Hematopoietic multipotent progenitor cell treated with erythropoietin and hydrocortisone succinate and interleukin-3 and kit ligand, for 8 days (in vitro differentiated cells): ENCODE measurements around the gene SKIC3.

Experiments used
- DNase-seq: peaks from one replicate; pipeline ENCODE4 v3.0.0-alpha.2; 2015

Gene SKIC3

DNA sequence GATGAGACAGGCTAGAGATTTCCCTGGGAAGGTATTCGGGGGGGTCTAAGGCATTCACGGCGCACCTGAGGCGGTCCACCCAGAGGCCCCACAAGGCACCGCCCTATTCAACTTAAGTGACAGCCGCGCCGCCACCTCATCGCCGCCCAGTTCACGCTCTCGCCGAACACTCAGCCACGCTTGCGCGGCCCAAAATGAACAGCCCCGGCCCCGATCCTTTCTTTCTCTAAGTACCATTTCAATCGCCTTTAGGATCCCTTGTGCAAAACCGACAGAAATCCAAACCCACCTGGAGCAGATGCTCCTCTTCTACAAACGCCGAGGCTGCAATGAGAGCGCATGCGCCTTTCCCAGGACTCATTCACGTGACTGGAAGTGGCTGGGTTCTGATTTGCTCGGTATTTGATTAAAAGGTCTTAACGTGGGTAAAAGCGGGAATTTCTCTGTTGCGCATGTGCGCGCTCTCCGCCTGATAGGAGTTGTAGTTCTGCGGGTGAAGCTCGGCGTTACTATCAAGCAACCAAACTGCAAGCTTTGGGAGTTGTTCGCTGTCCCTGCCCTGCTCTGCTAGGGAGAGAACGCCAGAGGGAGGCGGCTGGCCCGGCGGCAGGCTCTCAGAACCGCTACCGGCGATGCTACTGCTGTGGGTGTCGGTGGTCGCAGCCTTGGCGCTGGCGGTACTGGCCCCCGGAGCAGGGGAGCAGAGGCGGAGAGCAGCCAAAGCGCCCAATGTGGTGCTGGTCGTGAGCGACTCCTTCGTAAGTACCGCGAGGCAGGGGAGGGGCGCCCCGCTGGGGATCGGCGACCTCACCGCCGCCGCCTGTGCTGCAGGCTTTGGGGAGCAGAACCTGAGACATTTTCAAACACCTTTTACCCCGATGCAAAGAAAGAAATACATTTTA, at the start of gene SKIC3, which contains the start of gene ARSK:
Gene SKIC3, minus strand, starts transcription at position 331 of the 902 bp plus-strand sequence. CDS start 7,827 bp downstream, outside the sequence.
Gene ARSK, plus strand, starts transcription at position 455 of the 902 bp plus-strand sequence. Its CDS starts 178 bp downstream, at position 633.
- peak; percentile 99 for DNase-seq

DNA sequence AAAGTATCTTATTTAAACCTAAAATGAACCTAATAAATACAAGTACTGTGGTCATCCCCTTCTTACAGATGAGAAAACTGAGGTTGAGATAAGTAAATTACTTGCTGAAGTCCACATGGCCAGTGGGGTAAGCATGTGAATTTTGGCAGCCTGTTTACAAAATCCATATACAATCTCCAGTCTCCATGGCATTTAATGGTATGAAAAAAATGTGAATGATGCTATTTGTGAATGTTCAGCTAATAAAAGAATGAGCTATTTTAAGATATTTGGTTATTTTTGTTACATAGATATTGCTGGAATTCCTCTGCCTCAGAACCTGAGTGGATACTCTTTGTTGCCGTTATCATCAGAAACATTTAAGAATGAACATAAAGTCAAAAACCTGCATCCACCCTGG, 45.8 kb upstream of the SKIC3 start:
- DNase-seq = no peak

DNA sequence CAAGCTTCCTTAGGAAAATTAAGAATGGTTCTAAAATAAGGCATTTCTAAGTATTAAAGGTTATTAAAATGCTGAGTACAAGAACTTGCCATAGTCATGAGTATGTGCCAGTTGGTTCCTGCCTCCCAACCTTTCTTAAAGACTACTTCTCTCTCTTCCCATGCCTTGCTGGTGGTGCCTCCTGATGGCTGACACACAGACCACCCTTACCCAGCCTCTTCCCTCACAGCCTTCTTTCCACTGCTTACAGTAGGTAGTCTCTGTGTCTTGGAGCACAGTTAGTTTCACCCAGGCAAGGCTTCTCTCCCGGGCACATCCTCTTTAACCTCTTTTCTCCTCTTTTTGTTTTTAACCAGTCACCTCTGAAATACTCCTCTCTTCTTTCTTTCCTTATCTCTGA, 44.5 kb upstream of the SKIC3 start:
- DNase-seq = no peak

DNA sequence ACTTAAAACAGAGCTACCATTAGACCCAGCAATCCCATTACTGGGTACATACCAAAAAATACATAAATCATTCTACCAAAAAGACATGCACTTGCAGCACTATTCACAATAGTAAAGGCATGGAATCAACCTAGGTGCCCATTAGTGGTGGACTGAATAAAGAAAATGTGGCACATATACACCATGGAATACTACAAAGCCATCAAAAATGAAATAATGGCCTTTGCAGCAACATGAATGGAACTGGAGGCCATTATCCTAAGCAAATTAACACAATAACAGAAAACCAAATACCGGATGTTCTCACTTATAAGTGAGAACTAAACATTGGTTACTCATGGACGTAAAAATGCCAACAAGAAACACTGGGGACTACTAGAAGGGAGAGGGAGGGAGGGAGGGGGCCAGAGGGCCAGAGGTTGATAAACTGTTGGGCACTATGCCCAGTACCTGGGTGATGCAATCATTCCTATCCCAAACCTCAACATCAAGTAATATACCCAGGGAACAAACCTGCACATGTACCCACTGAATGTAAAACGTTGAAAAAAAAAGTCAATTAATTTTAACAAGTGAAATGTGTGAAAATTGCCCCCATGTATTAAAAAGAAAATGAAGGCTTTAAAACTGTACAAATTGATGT, 40.6 kb upstream of the SKIC3 start:
- peak; percentile 43 for DNase-seq

DNA sequence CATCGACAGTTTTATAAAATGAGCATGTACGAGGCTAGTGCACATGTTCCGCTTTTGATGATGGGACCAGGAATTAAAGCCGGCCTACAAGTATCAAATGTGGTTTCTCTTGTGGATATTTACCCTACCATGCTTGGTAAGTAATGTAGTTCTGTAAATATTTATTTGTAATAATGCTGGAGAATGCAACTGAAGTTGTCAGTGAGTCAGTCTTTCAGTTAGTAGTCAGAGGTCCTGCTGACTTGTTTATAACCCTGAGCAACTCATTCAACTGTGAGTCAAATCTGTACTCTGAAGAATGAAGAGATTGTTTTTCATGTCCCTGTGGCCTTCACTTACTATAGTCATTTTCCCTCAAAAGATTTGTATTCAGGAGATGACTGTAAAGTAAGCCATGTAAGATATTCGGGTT, 36.7 kb upstream of the SKIC3 start:
- no peak for DNase-seq

DNA sequence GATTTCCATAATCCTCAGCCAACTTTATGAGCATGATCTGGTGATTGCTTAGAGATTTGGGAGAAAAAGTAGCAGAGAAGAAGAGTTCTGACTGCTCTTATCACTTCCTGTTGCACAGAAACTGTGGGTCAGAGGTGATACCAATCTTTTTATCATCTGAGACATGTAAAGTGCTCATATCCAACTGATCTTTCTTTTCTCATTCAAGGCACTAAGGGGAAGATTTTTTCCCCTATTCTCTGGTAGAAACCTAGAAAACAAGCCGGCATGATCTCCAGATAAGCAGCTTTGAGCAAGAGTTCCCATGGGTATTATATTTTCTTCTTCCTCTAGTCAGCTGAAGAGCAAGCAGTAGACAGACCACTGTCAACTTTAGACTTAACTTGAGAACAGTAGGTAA, 36.1 kb upstream of the SKIC3 start:
- no peak for DNase-seq

DNA sequence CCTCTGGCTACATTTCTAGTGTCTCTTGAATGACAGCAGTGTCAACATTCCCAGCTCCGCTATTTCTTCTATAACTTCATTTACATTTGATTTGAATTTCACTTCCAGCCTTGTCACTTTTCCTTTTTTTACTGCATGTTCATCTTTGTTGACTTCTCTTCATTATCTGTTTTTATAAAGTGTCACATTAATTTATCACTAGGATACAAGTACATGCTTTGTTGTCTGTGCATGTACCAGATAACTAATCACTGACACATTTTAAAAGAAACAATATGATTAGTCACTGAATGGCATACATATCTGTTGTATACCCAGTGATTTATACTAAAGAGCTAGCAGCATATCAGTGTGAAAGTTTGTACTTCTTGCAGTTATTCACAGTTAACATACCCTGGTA, 29.2 kb upstream of the SKIC3 start:
- peak; percentile 61 for DNase-seq

DNA sequence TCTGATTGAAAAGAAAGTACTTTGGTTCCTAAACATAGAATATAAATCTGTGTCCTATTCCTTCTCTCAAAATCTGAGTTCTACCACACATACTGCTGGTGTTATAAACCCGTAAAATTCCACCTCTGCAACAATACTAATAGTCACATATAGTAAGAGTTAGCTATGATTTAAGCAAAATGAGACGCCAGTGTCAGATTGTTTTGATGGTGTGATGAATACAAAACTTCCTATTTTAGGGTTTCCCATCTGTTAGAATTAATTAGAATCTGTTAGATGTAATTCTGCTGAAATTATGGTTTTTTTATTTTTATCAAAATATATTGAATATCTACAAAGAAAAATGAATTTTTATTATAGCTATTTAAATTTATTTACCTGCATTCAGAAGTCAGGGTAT, 26.8 kb upstream of the SKIC3 start:
- no peak for DNase-seq

DNA sequence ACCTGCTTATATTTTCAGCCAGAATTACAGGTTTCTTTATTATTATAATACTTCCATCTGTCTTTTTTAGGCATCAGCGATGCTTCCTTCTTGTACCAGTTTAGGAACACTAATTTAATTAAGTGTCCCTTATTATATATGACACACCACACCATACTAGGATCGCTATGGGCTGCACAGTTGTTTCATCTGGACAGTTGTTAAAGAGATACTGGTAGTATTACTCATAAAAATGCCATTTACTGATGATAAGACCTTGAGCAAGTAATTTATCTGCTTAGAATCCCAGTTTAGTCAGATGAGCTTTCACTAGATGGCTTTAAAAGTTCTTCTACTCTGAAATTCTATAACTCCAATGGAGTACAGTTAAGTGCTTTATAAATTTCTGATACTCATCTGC, 17.2 kb upstream of the SKIC3 start:
- DNase-seq = no peak

DNA sequence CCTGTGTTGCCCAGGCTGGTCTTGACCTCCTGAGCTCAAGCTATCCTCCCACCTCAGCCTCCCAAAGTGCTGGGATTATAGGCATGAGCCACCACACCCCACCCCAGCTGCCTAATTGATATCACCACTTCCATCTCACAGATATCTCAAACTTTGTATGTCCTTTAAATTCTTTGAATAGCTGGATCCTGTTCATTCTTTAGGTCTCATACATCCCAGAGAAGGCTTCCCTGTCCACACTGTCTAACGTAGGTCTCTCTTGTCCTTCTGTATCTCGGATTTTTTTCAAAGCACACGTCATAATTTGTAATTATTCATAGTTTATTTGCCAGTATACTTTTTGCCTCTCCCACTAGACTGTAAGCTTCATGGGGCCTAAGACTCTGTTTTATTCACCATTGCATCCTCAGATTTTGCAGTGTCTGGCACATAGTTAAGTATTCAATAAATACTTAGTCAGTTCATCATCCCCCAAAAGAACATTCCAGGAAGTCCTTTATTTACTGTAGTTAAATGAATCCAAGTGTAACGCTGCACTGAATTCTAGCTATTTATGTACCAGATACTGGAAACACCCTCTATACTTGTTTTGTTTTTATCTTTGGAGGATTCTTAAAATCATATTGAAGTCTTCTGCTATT, 10.6 kb upstream of the SKIC3 start:
- no peak for DNase-seq

DNA sequence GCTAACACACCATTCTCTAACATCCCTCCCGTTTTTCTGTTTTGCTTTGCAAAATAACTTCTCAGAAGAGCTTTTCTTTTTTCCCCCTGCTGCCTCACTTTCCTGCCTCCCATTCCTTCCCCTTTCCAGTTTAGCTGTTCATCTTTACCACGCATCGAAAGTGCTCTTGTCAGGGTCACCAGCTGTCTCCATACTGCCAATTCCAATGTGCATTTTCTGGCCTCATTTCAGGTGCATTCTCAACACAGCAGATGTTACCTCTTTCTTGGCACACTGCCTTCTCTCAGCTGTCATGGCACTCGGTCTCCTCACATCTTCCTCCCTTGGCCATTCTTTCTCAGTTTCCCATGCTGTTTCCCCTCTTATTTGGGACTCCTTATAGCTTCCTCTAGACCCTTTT, 9.7 kb upstream of the SKIC3 start:
- no peak for DNase-seq

DNA sequence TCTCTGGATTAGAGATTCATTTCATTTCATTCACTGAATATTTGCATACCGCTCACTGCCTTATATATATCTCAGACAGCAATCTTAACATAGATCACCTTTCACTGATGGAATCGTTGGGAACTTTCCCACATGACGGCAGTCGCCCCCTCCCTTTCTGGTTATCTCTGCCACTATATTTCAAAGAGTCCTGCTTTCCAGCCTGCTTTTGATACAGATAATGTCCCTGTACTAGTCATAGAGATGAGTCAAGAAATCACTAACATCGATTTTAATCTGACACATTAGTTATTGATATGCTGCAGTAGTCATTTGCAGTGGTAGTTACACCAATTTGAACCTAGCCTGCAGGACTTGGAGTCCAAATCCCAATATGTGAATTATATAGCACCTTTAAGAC, 8.6 kb upstream of the SKIC3 start:
- DNase-seq = no peak

DNA sequence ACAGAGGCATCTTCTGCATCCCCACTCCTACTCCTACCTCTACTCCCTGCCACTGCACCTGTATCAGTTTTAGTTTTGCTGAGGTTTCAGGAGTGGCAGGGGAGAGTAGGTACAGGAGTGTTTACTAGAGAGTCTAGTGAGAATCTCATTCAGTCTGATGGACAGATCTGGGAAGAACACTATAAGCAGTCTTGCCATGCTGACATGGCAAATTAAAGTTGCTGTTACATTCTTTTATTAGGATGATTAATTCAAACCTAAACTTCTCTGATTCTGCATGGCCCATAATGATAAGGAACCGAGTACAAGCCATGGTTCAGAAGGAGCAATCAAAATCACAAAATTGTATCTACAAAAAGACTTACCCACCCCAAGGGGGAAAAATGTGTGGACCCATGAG, 7.5 kb upstream of the SKIC3 start:
- no peak for DNase-seq

DNA sequence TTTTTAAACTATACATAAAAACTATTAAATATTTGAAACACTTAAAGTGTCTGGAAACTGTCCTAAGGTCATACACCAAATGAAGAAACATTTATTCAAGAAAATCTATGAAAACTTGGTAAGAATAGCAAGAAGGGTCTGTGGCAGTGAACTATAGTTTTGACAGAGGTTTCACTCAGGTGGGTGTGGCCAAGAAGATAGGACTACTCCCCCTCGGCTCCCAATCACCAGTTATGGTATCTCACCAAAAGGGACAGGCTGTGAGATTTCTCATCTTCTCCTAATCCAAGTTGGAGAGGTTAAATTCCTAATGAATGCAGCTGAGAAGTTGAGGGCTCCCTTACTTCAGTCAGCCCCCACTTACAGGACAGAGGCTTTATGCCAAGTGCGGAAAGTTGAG, 3.1 kb upstream of the SKIC3 start:
- DNase-seq = peak; percentile 45

DNA sequence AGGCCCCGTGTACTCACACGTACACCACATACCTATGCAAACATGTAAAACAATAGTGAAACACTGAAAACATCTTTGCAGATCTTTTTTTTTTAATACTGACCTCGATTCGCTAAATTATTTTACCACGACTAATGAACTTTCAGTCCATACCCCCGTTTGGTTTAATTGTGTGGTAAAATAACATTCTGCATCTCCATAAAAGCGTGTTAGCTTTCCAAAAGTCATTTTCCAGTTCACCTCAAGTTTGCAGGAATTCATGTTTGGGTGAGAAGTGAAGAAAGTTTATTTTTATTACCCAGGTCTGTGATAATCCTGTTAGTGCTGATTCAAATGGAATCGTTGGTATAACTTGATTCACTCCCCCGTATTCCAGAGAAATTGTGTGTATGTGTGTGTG, 776 bp upstream of the SKIC3 start:
- peak; percentile 17 for DNase-seq

DNA sequence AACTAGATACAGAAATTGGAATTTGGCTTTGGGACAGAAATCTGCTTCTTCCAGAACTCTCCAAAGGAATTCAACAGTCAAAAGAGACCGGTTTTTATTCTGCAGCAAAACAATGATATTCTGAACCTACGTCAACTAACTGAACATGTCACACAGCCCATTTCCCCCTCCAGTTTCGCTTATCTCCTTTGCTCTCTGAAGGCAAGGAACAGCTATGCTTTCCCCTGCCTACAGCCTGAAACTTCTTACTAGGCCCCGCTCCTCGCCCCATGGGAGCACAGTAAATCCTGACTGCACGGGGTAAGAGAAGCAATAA, 488 bp downstream of the SKIC3 start:
- DNase-seq = no peak

DNA sequence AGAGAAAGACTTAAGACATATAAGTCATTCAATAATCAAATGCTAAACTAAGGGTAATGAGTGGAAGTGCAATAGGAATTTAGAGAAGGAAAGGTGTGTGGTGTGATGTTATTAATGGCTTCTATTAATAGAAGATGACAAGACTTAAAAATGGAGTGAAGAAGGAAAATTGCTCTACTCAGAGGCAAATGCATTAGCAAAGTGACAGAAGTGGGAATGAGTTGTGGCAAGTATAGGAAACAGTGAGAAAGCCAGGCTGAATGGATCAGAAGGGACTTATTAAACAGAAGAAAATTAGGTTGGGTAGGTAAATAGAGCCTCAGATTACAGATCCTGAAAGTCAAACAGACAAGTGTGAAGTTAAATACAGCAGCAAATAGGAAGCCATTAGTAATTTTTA, 5.7 kb downstream of the SKIC3 start:
- DNase-seq = no peak

DNA sequence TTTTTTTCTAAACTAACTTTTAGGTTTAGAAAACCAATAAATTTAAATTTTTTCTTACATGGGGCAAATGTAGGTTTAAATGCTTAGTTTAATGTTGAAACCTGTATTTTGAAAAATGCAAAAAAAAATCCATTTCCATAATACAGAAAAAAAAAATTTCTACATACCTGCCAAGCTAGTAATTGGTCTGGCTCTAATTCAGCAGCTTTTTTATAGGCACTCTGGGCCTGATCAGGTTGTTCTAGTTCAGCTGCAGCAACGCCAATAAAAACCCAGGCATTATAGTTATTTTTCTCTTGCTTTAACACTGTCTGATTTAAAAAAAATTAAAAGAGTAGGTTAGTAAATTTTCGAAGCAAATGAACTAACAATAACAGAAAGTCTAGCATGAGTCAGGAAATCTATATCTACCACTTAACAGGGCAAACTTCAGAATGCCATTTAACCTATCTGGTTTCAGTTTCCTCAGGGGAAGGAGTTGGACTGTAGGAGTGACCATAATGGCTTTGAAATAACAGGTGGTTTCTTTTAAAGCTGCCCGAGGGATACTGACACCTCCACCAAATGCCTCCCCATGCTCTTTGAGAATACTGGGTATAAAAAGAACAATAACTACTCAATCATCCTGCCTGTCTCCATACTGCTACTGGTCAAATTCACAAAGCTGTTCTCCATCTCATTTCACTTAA, 11.6 kb downstream of the SKIC3 start:
- peak; percentile 16 for DNase-seq

DNA sequence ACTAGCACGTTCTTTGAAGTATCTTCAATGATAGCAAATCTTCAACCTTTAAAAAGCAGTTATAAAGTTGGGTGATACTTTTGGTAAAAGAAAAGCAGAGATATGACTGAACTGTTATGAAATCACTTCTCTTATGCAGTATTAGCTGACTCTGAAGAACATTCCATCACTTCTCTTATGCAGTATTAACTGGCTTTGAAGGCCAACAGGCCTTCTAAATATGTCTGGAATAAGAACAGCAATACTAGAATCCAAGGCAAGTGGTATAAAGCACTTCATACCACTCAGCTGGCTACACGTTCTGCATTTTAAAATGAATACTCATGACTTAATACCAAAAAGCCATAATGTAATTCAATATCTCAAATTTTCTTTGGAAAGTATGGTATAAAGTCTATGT, 17.3 kb downstream of the SKIC3 start:
- DNase-seq = no peak

DNA sequence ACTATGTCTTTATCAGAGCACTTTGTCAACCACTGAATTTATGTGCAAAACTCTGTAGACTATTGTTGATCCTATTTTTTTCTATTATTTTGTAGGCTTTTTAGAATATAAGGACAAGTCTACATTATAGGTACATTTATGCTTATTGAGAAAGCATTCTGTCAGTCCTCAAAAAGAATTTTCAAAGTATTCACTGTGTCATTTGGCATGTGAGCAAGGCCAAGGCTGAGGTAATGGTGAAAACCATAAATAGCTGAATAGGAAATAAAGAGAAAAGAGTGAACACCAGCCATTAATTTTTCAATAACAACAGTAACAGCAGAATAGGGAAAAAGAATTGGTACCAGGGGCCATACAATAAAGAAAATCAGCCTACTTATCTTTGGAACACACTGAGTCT, 21.0 kb downstream of the SKIC3 start:
- no peak for DNase-seq

DNA sequence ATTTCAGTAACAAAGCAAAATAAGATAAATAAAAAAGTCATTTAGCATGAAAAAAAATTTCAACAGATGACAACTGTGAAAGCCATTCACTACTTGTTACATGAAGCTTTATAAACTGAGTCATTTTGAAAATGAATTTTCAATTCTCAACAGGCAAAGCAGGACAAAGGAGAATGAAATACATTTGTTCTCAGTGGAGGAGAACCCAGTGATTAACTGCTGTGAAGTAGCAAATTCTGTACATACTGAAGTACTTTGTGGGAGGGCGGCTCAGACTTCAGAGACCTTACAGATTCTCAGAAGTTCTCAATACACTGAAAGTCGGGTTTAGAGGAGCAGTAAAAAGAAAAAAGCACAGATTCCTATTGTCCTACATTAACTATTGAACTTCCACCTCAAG, 21.7 kb downstream of the SKIC3 start:
- DNase-seq = no peak

DNA sequence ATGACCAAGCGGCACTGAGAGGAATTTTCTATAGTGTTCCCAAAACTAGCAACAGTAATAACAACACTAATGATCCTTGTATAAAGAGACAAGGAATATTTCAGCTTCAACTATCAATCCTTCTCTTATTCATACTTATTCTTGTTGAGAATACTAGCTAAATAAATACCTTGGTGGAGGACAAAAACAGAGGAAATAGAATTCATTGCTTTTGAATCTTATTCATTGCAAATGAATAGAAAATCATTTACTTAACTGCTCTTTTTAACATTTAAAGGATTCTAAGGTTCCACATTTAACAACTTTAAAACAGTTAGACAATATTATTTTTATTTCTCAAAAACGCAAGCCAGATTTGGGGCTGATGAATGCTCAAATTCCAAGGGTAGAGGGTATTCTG, 22.4 kb downstream of the SKIC3 start:
- DNase-seq = no peak

DNA sequence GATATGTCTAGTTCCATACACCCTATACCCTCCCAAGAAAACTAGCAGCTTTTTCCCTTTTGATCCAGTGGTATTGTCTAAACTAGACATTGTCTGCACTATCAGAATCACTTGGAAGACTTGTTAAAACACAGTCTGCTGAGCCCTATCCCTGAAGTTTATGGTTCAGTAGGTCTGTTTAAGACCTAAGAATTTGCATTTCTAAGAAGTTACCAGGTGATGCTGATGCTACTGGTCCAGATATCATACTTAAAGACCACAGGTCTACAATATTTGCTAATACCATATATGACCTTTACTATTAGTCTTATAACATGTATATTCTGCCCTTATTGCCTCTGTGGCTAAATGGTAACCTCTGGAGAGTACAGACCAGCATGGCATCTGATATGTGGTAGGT, 23.3 kb downstream of the SKIC3 start:
- no peak for DNase-seq
